Measurements from ENCODE around the gene LSR. TPM values are rescaled to one million over a fixed set of nuclear protein-coding genes. Genes with fewer than 3 reads are reported as not detected.

The LSR gene
- total RNA-seq, 1 donor from 2014 or later: 147 TPM

DNA sequence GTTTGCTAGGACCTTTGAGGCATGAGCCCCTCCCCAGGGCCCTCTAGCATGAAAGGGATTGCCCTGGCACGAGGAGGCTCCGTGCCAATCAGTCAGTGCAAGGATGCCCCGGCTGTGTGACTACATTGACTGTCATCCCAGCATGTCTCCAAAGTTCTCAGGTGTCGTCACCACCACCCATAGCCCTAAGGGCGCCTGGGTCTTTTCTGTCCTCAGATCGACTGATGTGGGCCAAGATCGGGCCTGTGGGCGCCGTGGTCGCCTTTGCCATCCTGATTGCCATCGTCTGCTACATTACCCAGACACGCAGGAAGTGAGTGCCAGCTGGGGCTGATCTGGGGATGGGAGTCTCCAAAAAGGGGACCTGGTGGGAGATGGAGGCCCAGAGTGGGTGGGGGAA lies 61.5 kb downstream of the LSR start:
- TF ChIP-seq, protein P1, sequence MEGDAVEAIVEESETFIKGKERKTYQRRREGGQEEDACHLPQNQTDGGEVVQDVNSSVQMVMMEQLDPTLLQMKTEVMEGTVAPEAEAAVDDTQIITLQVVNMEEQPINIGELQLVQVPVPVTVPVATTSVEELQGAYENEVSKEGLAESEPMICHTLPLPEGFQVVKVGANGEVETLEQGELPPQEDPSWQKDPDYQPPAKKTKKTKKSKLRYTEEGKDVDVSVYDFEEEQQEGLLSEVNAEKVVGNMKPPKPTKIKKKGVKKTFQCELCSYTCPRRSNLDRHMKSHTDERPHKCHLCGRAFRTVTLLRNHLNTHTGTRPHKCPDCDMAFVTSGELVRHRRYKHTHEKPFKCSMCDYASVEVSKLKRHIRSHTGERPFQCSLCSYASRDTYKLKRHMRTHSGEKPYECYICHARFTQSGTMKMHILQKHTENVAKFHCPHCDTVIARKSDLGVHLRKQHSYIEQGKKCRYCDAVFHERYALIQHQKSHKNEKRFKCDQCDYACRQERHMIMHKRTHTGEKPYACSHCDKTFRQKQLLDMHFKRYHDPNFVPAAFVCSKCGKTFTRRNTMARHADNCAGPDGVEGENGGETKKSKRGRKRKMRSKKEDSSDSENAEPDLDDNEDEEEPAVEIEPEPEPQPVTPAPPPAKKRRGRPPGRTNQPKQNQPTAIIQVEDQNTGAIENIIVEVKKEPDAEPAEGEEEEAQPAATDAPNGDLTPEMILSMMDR (IDR thresholded peaks at IDR 0.05; ENCODE audit: insufficient read depth, low read length, poor library complexity, severe bottlenecking): no peak
- Histone ChIP-seq H3K36me3 (ENCODE audit: control insufficient read depth, insufficient read depth, low read length) (no peaks in the 10 kb centered on the region), H3K27me3 (ENCODE audit: control insufficient read depth, insufficient read depth, low read length) (peaks cover 2% of the 10 kb centered on the region), H3K4me3 (ENCODE audit: low read depth, low read length) (no peak overlapping the region)
- no peak for DNase-seq (ENCODE audit: low read depth)

DNA sequence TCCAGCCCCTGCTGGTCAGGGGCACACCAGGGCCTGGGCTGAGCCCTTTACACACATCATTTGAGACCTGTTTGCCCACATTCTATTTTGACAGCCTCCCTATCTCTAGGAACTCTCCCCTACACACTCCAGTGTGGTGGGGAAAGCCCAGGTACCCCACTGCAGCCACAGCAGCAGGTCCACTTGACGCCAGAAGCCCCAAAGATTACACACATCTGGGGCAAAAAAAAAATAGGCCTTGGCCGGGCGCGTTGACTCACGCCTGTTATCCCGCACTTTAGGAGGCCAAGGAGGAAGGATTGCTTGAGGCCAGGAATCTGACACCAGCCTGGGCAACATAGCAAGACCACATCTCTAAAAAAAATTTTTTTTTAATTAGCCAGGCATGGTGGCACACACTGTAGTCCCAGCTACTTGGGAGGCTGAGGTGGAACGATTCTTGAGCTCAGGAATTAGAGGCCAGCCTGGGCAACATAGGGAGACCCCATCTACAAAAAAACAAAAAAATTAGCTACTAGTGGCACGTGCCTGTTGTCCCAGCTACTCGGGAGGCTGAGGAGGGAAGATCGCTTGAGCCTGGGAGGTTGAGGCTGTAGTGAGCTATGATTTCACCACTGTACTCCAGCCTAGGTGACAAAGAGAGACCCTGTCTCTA lies 62.1 kb downstream of the LSR start:
- DNase-seq (ENCODE audit: low read depth): no peak
- TF ChIP-seq, protein P1 (IDR thresholded peaks at IDR 0.05; ENCODE audit: insufficient read depth, low read length, poor library complexity, severe bottlenecking): no peak
- no peaks in the 10 kb centered on the region for H3K36me3 ChIP-seq (ENCODE audit: control insufficient read depth, insufficient read depth, low read length)
- H3K27me3 ChIP-seq (ENCODE audit: control insufficient read depth, insufficient read depth, low read length): peaks cover 2% of the 10 kb centered on the region
- no peak overlapping the region for H3K4me3 ChIP-seq (ENCODE audit: low read depth, low read length)

DNA sequence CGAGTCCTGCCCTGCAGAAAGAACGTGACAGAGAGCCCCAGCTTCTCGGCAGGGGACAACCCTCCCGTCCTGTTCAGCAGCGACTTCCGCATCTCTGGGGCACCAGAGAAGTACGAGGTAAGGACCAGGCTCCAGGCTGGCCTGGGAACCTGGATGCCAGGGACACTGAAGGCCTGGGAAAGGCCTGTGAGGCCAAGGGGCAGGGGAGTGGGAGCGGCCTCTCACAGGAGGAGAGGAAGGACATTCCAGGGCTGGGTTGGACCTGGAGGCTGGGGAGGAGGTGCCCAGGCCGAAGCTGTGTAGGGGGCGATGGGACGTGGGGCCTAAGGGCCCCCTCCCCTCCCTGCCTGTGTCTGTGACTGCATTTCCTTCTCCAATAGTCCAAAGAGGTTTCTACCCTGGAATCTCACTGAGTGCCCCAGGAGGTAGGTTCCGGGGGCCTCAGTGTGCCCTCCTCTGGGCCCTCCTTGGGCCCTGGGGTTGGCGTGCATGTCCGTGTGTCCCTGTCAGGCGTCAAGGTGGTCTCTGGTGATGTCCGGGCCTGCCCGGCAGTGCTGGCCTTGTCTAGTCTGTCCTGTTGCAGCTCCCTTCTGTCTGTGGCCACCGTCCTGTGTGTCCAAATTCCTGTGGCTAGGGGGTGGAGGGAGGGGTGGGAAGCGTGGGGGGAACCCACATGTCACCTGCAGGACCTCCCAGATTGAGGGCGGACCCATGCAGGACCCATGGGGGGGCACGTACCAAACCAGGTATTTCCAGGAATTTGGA lies 63.3 kb downstream of the LSR start:
- TF ChIP-seq, protein P1 (IDR thresholded peaks at IDR 0.05; ENCODE audit: insufficient read depth, low read length, poor library complexity, severe bottlenecking): no peak
- Histone ChIP-seq H3K27me3 (ENCODE audit: control insufficient read depth, insufficient read depth, low read length) (peaks cover 2% of the 10 kb centered on the region), H3K4me3 (ENCODE audit: low read depth, low read length) (no peak overlapping the region), H3K36me3 (ENCODE audit: control insufficient read depth, insufficient read depth, low read length) (no peaks in the 10 kb centered on the region)
- DNase-seq (ENCODE audit: low read depth): no peak

DNA sequence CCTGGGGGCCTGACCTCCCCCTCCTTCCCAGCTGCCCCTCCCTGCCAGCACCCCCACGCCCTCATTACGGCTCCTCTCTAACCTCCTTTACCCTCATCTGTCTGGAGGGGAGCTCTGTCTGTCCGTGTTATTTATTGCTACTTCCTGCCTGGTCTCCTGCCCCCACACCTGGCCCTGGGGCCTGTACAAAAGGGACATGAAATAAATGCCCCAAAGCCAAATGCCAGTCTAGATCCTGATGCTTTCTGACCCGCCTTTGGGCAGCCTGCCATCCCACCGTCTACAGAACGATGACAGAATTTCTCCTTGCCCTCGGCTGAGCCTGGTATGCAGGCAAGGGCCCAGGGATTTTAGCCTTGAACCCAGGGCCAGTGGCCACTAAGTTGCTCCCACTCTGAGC lies 64.8 kb downstream of the LSR start:
- no peak for DNase-seq (ENCODE audit: low read depth)
- Histone ChIP-seq H3K36me3 (ENCODE audit: control insufficient read depth, insufficient read depth, low read length) (no peaks in the 10 kb centered on the region), H3K4me3 (ENCODE audit: low read depth, low read length) (no peak overlapping the region), H3K27me3 (ENCODE audit: control insufficient read depth, insufficient read depth, low read length) (peaks cover 2% of the 10 kb centered on the region)
- TF ChIP-seq, protein P1 (IDR thresholded peaks at IDR 0.05; ENCODE audit: insufficient read depth, low read length, poor library complexity, severe bottlenecking): no peak

DNA sequence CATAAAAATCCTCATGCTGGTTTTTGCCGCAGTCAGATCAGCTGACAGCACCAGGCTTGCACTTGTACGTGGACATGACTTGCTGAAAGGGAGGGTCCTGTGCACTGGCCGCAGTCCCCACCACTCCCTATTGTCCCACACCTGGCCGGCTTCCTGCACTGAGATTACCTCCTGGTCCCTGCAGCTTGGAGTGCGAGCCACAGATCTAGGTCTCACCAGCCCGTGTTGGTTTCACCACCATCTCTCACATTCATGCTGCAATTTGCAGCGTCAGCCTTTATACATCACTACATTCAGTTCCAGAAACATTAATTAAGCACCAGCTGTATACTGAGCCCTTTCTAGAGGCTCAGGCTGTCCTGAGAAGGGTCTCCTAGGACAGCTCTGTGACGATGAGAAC lies 65.2 kb downstream of the LSR start:
- TF ChIP-seq, protein P1 (IDR thresholded peaks at IDR 0.05; ENCODE audit: insufficient read depth, low read length, poor library complexity, severe bottlenecking): no peak
- no peak for DNase-seq (ENCODE audit: low read depth)

More for the DNA sequence above, 65.2 kb downstream of the LSR start:
- no peak overlapping the region for H3K4me3 ChIP-seq (ENCODE audit: low read depth, low read length)
- H3K27me3 ChIP-seq (ENCODE audit: control insufficient read depth, insufficient read depth, low read length): peaks cover 2% of the 10 kb centered on the region
- no peaks in the 10 kb centered on the region for H3K36me3 ChIP-seq (ENCODE audit: control insufficient read depth, insufficient read depth, low read length)
